ENCODE results near the gene LRRC4B. TPM values are rescaled to one million over a fixed set of nuclear protein-coding genes. Genes with fewer than 3 reads are reported as not detected.
A peak's percentile ranks its signal among the peaks of the same experiment; 100 is the strongest.

LRRC4B gene
- total RNA-seq, 1 experiment from 2014 or later: 3.8 TPM

GRCh38 chr19:50500060-50500752 is 68.0 kb downstream of the LRRC4B start:
- no peaks in the 10 kb centered on the region for H3K79me1 ChIP-seq (ENCODE audit: insufficient read depth, low read depth, low read length, poor library complexity, severe bottlenecking)
- Mint-ChIP-seq H3K4me1 (peaks cover 2 to 11% of the 10 kb centered on the region in 2 experiments; a peak in 3 of 4 replicates), H3K9me3 (no peaks in the 10 kb centered on the region), H3K36me3 (ENCODE audit: insufficient read depth in 1 of 3, low read depth in 3 of 3) (no peaks in the 10 kb centered on the region; a peak in 2 of 7 replicates), H3K27me3 (ENCODE audit: low read depth) (peaks cover 27% of the 10 kb centered on the region), H3K27ac (no peak overlapping the region), H3K4me3 (no peak overlapping the region)
- H4K20me1 ChIP-seq (ENCODE audit: control insufficient read depth, insufficient read depth, insufficient read length): no peaks in the 10 kb centered on the region
- peaks cover 22% of the 10 kb centered on the region; the same call in 1 of the 2 replicates for H3K27me3 ChIP-seq (ENCODE audit: insufficient read depth, low read length)
- no peak overlapping the region for H4K5ac ChIP-seq (ENCODE audit: insufficient read length, low read depth, low read length)
- H2BK15ac ChIP-seq (ENCODE audit: low read depth, low read length): no peak overlapping the region
- no peak overlapping the region for H2AFZ ChIP-seq (ENCODE audit: low read length)
- no peak overlapping the region for H2BK12ac ChIP-seq (ENCODE audit: insufficient read length, low read depth, low read length)
- no peaks in the 10 kb centered on the region for H3K4me1 ChIP-seq (ENCODE audit: insufficient read depth, low read length)
- no peak overlapping the region for H4K91ac ChIP-seq (ENCODE audit: insufficient read length, low read depth, low read length)
- H2BK5ac ChIP-seq (ENCODE audit: insufficient read length, low read length): no peak overlapping the region
- TF ChIP-seq CTCF (conservative IDR thresholded peaks at IDR 0.05): peak; percentile 50; the same call in 2 of the 3 replicates
- H3K9ac ChIP-seq (ENCODE audit: extremely low read depth, insufficient read length, low read length): no peak overlapping the region
- H3K23ac ChIP-seq (ENCODE audit: insufficient read length, low read depth, low read length): no peak overlapping the region
- no peak overlapping the region for H2BK20ac ChIP-seq (ENCODE audit: low read depth, low read length, poor library complexity, severe bottlenecking)
- no peak overlapping the region for H3K56ac ChIP-seq (ENCODE audit: insufficient read length, low read depth, low read length)
- H3T11ph ChIP-seq (ENCODE audit: low read length): no peak overlapping the region
- peak overlapping the region; percentile 50 for H3K4me2 ChIP-seq (ENCODE audit: insufficient read depth, insufficient read length, low read length)
- peak overlapping the region; percentile 23; the same call in 1 of the 2 replicates for H3K14ac ChIP-seq (ENCODE audit: insufficient read depth, low read length)
- H3K27ac ChIP-seq (ENCODE audit: insufficient read length, low read depth, low read length): no peak overlapping the region
- H3K4ac ChIP-seq (ENCODE audit: low read depth, low read length): no peak overlapping the region
- no CpG with 5 or more reads among the region's 27 CpGs for WGBS (ENCODE audit: extremely low coverage, insufficient read length, low lambda C conversion rate)
- peak; percentile 63 for DNase-seq
- H3K18ac ChIP-seq (ENCODE audit: insufficient read length, low read depth, low read length): no peak overlapping the region
- no peak overlapping the region for H4K8ac ChIP-seq (replicated peaks; ENCODE audit: insufficient read length, low read depth, low read length)
- H3K23me2 ChIP-seq (ENCODE audit: insufficient read length, low read depth, low read length, poor library complexity, severe bottlenecking): peaks cover 3% of the 10 kb centered on the region
- H3K79me2 ChIP-seq (ENCODE audit: insufficient read depth, low read length): no peaks in the 10 kb centered on the region
- H2BK120ac ChIP-seq (ENCODE audit: low read depth, low read length, poor library complexity, severe bottlenecking): no peak overlapping the region
- H2AK5ac ChIP-seq (ENCODE audit: insufficient read length, low read length): no peak overlapping the region
- H3K9me3 ChIP-seq (ENCODE audit: control insufficient read depth, low read depth, low read length): no peaks in the 10 kb centered on the region
